T follicular helper cell (primary cell): ENCODE measurements around the gene GREB1L.
"Not testable (repeated sequence)": the region's sequence is repeated elsewhere in the genome, so short reads cannot be mapped to it uniquely, and the experiment has no call there.

Experiments
- DNase-seq: peaks from one replicate; pipeline ENCODE4 v3.0.0-alpha.2; 2020; ENCODE audit warnings: low read depth

The GREB1L gene

DNA sequence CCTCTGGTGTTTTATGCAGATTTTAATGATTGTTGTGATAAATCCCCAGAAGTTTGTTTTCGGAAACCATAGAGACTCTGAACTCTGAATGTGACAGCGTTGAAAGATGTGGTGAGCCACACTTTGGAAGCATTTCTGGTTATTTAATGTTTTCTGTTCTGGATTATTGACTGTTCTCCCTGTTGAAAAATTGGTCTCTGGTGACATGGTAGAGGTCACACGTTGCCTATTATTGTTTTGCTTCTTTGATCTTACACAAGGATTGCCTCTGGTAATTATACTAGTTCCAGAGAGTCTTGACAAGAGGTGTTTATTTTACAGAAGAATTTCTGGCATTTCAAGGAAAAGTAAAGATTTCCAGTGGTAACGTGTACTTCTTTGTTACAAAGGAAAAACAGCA is 127.1 kb downstream of the GREB1L start:
- DNase-seq = no peak

DNA sequence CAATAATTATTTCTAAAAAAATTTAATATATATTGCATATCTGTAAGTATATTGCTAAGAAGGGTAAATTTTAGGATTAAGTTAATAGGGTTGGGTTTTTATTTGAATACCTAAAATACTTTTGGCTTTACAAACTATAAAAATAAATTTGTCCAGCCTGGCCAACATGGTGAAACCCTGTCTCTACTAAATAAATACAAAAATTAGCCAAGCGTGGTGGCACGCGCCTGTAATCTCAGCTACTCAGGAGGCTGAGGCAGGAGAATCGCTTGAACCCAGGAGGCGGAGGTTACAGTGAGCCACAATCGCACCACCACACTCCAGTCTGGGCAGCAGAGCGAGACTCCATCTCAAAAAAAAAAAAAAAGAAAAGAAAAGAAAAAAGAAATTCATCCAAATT is 127.6 kb downstream of the GREB1L start:
- DNase-seq = not testable (repeated sequence)

DNA sequence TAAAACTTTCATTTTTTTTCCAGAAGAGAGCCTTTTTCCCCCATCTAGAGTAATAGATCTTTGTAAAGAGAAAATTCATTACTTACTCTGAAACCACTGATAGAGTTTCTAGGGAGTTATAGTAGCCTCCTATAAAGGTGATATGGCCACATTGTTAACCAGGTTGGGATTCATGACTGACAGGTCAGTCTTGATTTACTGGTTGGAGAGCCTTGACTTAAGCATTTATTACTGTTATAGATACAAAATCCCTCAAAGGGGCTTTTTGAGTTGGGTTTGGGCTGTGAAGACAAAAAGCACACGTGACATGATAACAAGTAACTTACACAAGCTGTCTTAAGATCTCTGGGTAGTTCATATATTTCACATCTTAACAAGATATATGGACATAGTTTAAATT is 141.0 kb downstream of the GREB1L start:
- DNase-seq = no peak

DNA sequence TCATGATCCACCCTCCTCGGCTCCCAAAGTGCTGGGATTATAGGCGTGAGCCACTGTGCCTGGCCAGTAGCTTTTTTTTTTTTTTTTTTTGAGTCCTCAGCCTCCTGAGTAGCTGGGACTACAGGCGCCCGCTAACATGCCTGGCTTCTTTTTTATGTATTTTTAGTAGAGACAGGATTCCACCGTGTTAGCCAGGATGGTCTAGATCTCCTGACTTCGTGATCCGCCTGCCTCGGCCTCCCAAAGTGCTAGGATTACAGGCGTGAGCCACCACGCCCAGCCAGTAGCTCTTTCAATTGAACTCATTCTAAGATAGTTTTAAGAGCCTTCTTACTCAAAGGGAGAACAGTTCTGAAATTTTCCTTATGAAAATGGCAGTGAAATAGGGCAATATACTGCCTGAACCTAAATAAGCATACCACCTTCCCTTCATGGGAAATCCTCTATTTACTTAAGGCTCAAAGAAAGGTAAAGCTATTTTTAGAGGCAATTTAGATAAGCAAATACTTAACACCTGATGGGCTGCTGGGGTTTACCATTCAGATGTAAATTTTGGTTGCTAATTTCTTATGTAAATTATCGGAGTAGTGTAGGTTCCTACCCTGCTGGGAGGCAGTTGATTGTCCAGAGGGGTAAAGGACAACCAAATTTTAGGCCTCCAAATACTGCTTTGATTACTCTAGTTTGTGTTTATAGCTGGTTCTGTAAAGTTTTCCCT is 144.7 kb downstream of the GREB1L start:
- no peak for DNase-seq

DNA sequence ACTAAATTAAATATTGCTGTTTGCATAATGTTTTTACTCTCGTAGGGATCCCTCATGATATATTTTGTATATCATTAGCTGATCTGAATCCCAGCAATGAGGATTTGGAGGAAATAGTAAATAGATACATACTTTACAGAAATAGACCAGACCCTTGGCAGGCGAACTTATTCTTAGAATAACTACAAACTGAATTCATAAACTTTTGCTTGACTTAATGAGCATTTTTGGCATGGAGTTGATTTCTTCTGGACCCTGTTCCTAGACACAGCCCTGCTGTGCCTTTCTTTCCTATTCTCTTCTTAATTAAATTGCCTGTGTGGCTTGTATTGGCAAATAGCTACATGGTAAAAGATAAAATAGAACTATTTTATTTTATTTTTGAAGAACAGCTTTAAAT is 145.9 kb downstream of the GREB1L start:
- DNase-seq = no peak

DNA sequence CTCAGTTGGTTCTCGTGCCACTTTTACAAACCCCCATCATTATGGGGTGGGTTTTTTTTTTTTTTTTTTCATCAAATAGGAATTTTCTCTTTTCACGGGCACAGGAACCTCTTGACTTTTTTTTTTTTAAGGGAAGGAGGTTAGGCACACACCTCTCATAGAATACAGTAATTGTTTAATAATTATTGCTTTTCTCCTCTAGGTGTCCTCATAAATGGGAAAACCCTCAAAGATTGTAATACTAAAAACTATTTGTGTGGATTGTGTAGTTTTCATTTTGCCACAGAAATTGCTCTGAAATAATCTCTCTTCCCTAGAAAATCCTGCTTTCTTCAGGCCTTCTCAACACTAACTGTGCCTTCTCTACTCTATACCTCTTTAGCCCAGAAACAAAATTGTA is 147.3 kb downstream of the GREB1L start:
- no peak for DNase-seq

DNA sequence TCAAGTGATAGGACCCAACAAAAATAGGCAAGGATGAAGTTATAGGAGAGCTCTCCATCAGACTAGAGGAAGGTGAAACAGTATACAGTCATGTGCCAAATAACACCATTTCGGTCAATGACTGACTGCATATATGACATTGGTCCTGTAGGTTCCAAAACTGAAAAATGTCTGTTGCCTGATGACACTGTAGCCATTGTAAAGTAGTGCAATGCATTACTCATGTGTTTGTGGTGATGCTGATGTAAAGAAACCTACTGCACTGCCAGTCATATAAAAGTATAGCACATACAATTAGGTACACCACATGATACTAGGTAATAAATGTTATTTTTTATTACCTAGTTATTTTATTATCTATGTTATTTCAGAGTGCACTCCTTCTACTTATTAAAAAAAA is 147.9 kb downstream of the GREB1L start:
- DNase-seq = no peak

DNA sequence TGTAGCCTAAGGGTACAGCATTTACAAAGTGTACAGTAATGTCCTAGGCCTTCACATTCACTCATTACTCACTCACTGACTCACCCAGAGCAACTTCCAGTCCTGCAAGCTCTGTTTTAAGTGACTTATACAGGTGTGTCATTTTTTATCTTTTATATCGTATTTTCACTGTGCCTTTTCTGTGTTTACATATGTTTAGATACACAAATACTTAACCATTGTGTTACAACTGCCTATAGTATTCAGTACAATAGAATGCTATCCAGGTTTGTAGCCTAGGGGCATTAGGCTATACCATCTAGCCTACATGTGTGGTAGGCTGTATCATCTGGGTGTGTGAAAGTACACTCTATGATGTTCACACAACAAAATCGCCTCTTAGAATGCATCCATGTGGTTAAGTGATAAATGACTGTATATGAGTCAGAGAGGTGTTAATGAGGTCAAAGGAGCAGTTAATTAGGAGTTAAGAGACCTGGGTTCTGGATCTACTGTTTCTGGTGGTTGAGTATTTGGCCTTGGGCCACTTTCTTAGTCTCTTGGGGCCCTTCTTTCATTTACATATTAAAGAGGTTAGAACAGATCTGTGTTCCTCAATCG is 149.1 kb downstream of the GREB1L start:
- no peak for DNase-seq

DNA sequence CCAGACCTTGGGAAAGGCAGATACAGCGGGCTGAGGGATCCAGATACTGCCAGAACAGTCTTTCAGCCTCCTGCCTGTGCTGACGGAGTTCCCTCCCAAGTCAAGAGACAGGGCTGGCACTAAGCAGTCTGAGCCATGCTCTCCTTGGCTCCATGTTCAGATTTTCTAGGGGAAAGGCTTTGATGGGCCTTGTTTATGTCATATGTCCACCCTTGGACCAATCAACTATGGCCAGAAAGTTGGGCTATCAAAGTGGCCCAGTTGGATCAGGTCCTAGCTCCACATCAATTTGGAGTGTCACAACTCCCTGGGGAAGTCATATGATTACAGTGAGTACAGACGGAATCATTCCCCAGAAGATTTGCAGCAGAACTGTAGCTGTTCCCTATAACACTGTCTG is 152.0 kb downstream of the GREB1L start:
- no peak for DNase-seq

DNA sequence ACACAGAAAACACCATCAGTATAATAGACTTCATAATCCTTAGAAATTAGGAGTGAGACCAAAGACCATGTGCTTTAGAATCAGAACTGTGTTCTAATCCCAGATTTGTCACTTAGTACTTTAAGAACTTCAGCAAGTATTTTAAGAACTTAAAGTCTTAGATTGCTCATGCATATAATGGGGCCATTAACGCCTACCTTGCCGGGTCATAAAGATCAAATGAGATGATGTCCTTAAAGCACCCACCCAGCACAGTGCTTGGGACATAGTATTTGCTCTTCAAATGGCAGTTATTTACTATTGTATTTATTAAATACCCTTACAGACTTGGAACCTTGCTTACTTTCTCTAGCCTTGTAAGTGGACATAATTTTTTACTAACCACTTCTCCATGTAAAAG is 156.1 kb downstream of the GREB1L start:
- no peak for DNase-seq

DNA sequence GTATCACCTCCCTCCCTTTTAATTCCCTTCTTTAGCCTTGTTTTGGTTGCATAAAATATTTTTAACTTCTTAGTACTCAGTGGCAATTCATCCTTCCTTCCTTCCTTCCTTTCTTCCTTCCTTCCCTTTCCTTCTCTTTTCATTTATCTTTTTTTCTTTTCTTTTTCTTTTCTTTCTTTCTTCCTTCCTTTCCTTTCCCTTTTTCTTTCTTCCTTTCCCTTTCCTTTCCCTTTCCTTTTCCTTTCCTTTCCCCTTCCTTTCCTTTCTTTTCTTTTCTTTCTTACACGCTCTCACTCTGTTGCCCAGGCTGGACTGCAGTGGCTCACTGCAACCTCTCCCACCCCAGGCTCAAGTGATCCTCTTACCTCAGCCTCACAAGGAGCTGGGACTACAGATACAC is 160.2 kb downstream of the GREB1L start:
- DNase-seq = no peak

DNA sequence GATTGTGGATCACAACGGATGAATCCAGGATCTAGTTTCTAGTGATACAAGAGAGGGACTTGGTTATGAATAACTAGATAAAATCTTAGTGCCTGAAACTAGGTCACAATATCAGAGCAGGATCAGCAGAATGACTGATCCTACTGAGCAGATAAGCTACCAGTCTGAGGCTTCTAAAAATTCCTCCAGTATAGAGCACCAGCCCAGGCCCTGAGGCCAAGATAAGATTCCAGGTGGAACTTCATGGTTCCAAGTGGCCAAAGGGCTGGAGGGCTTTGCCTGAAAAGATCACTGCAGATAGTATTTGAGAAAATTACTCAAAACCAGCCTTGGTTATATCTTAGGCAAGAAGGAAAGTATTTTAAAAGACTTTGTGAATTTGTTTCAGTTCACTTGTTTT is 162.4 kb downstream of the GREB1L start:
- DNase-seq = no peak

DNA sequence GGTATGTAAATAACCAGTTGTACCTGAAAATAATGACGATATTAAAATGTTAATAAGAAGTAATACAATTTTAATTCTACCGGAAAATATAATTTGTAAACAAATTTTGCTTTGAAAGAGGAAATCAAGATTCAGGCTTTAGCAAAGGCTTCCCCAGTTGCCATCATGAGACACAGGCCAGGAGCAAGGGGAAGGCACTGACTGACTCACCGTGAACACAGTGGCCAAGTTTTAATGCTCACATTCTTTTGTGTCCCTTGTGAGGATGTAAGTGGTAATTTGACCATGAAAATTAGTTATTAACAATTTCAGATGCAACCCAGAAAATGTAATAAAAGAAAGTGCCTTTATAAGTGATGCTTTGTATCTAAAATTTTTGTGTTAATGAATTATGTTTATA is 164.1 kb downstream of the GREB1L start:
- DNase-seq = no peak

DNA sequence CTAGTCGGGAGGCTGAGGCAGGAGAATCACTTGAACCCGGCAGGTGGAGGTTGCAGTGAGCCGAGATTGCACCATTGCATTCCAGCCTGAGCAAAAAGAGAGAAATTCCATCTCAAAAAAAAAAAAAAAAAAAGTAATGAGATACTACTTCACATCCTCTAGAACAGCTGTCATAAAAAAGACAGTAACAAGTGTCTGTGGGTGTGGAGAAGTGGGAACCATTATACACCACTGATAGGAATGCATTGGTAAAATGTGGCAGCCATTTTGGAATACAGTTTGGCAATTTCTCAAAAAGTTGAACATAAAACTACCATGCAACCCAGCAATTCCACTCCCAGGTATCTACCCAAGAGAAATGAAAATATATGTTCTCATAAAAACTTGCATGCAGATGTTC is 166.6 kb downstream of the GREB1L start:
- DNase-seq = no peak

DNA sequence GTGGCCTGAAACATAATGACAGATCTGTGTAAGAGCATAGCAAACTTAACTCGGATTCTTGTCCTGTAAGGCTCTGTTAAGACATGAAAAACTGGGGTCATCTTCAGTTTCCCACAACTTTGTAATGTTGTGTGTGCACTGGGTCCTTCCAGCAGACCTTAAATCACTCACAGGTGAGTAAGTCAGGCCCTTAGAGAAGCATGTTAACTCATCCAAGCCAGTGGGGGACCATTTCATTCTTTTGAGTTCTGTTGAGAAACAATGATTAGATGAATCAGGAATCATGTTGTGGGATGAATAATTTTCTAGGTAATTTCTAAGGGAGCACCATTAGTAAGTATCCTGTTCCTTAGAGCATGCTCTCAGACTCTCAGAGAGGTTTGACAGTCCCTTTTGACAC is 191.4 kb downstream of the GREB1L start:
- no peak for DNase-seq

DNA sequence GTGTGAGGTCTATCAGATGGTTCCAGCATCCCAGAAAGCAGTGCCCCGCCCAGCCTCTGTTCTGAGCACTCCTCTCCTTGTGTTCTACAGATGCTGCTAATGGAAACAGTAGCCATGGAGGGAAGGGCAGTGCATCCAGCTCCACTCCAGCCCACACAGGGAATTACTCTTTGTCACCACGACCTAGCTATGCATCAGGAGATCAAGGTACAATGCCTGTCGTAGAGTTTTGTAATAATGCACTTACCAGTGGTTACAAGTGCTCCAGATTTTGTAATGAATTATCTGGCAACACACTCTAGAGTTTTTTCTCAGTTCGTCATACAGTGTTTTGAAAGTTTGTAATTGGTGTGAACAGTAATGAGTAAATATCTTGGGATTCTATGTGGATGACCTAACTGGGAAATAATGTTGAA is 197.4 kb downstream of the GREB1L start:
- DNase-seq = no peak

DNA sequence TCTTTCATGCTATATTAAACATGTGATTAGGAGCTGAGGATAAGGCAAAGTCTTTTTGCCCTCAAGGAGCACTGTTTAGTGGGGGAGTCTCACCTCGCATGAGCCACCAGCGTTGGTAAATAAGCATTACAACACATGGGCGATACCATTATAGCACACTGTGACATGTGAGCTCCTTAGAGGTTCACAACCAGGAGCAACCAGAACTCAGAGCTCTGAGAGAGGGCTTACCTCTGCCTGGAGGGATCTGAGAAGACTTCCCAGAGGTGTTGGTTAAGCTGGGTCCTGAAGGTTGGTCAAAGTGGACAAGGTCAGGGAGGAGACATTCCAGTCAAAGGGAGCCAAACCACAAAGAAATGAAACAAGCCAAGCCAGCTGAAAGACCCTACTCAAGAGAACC is 199.6 kb downstream of the GREB1L start:
- DNase-seq = no peak

DNA sequence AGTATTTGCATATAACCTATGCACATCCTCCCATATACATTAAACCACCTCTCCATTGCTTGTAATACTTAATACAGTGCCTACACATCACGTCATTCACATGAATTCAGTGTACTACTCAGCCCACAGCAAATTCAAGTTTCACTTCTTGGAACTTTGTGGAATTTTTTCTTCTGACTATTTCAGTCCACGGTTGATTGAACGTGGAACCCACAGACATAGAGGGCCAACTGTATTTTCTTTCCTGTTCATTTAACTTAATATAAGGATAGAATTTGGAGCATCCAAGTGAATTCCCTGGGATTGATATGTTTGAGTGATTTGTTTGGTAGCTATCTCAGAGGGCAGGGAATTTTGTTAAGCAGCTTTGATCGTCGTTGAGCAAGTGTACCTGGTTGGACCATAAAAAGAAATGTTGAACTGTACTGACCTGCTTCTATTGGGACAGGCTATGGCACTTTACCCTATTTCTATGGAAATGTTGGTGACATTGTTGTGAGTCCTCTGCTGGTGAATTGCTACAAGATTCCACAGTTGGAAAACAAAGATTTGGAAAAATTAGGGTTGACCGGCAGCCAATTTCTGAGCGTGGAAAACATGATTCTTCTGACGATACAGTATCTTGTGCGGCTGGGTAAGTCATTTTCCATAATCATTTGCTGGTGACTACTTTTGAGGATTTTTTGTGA is 201.9 kb downstream of the GREB1L start:
- no peak for DNase-seq

DNA sequence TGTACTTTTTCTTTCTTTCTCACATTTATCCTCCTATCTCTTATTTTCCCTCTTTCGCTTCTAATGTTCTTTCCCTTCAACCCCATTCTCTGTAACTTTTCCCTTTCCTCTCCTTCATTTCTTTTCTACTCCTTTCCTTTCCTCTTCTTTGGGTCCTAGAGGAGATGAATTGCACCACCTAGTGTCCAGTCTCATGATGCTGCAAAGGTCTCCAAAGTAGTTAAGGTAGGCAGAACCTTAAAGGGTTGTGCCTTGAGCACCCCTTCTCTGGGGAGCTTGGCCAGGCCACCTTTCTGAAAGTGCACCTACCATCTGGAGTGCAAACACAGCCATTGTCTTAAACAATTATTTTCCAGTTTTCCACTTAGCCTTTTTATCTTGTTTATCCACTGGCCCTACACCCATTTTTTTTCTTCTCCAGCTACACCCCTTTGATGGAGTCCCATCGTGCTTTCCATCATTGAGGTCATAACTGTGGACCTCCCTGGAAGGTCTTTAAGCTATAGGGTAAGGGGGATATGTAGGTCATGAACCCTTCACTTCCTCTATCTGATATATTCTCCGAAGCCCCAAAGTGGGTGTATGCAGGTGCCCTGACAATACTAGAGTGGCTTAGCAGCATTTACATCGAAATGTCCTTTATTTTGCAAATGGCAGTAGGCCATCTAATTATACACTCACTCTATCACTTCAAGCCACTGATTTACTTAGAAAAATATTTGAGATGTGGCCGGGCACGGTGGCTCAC is 202.6 kb downstream of the GREB1L start:
- DNase-seq = no peak

DNA sequence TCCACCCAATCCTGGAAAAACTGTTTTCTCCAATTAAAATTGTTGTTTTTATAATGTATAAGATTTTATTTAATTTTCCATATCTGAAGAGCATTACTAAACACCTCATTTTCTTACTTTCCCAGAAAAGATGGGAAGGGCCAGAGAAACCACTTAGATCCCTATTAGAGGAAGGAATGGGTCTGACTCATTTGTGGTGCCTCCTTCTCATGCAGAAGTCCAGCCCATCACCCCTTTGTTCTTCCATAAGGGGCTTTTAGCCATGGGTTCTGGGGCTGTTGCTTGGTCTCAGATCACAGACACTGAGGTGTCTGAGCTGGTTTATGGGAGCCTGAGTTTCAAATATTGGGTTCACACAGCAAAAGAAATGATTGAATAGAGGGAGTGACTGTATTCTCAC is 206.3 kb downstream of the GREB1L start:
- DNase-seq = no peak

DNA sequence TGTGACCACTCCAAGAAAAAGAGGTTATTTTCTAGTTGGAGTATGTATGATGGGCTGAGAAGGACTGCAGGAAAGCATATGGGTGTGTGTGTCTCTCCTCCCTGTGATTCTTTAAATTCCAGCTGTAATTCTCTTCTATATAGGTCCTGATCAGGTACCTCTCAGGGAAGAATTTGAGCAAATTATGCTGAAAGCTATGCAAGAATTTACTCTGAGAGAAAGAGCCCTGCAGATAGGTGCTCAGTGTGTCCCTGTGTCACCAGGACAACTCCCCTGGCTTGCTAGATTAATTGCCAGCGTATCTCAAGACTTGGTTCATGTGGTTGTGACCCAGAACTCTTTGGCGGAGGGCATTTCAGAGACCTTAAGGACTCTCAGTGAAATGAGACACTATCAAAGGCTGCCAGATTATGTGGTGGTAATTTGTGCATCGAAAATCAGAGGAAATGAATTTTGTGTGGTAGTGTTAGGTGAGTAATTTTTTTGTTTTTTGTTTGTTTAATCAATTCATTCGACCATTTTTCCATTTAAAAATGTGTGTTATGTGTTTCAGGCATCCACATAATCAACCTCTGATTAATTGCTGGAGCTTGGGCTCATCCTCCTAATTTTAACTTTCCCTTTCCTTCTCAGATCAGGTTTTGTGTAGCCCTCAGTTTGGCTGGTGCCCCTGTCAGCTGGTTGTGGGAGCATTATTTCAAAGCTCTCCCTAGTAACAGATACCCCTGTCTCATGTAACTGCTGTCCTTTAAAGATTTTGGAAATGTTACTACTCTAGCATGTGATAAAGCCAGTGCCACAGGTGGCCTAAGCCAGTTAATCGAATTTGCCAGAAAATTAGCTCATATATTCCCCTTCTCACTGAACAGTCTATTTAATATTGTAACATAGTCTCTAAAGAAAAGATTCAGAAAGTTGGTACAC is 207.6 kb downstream of the GREB1L start:
- no peak for DNase-seq

DNA sequence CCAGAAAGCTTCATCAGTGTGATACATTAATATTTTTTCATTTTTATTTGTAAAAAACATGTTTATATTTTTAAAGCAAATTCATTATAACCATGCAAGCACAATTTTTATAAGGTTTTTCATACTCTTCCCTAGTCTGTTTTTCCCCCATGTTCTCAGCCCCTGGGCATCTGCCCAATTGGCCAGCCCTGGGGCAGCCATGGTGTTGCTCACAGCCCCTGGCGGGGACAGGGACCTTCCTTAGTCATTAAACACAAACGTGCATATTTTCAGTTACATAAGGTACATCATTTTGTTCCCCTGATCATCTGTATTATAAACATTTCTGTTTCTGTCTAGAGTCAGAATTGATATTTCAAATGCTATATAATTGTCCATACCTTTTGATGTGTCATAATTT is 208.5 kb downstream of the GREB1L start:
- DNase-seq = no peak
